Left lung (tissue), 10 donors: ENCODE measurements around the gene PCDHA3. TPM values are rescaled to one million over a fixed set of nuclear protein-coding genes. Genes with fewer than 3 reads are reported as not detected.
A peak's percentile ranks its signal among the peaks of the same experiment; 100 is the strongest.
"Not testable (repeated sequence)": the region's sequence is repeated elsewhere in the genome, so short reads cannot be mapped to it uniquely, and the experiment has no call there.

Experiments
- ATAC-seq: fragments of 200-7000 bp; cut with Tn5 transposase; one replicate; pipeline ENCODE4 v1.9.1; 2020; ENCODE audit warnings: moderate library complexity
- DNase-seq, 4 donors: peaks; one replicate each; pipeline ENCODE4 v3.0.0-alpha.2; 2013 to 2020
- H3K27ac ChIP-seq, 2 donors: fragments of 200-600 bp; sonication (generic) in 1 of 2; one replicate each; pipeline versions ENCODE4 v1.5.0 to v1.8.0; 2020 to 2021
- H3K27me3 ChIP-seq, 2 donors: fragments of 200-600 bp; sonication (generic) in 1 of 2; one replicate each; pipeline versions ENCODE4 v1.5.0 to v1.8.0; 2020 to 2021
- H3K36me3 ChIP-seq, 2 donors: fragments of 200-600 bp; sonication (generic) in 1 of 2; one replicate each; pipeline versions ENCODE4 v1.5.0 to v1.8.0; 2020 to 2021
- H3K4me1 ChIP-seq, 2 donors: fragments of 200-600 bp; one replicate each; pipeline ENCODE4 v1.8.0; 2021
- H3K4me3 ChIP-seq, 2 donors: fragments of 200-600 bp; sonication (generic) in 1 of 2; one replicate each; pipeline versions ENCODE4 v1.5.0 to v1.8.0; 2020 to 2021; ENCODE audit warnings: mild to moderate bottlenecking in 1 of 2
- H3K9me3 ChIP-seq, 2 donors: fragments of 200-600 bp; sonication (generic) in 1 of 2; one replicate each; pipeline versions ENCODE4 v1.5.0 to v1.8.0; 2020 to 2021
- CTCF ChIP-seq, 2 donors: fragments of 200-600 bp; sonication (generic) in 1 of 2; IDR thresholded peaks; one replicate each; pipeline versions ENCODE4 v1.5.0 to v1.8.0; 2021; ENCODE audit warnings: antibody characterized with exemption in 2 of 2
- intact Hi-C, 2 donors: fragments of 100-400 bp; cut with DNase I; formaldehyde crosslinking; loops; one replicate each; pipeline versions ENCODE4 v1.11.2 to v1.14.2; 2022
- polyA plus RNA-seq, 6 donors: library from polyadenylated mRNA; unstranded; fragments of 120-200 nt; gene quantifications; one replicate each; pipeline ENCODE4 v1.2.1, GENCODE V29; 2013; ENCODE audit not compliant: insufficient read length in 6 of 6
- total RNA-seq, 2 donors: library from RNA; stranded (reverse); fragmentation: NEBNext Ultra II Directional; extraction: Animal tissue kit (Norgen Biotek cat#: 25700); gene quantifications; one replicate each; pipeline ENCODE4 v1.2.1, GENCODE V29; 2021
- donor health status: DM: no; HTN: yes; CAD: no.
- donor health status: DM: no; HTN: no; CAD: no.

The PCDHA3 gene
- total and polyA plus RNA-seq, 8 donors: 0.21 to 0.73 (median 0.43) TPM

GRCh38 chr5:140835622-140836510 lies 35.0 kb downstream of the PCDHA3 start:
- DNase-seq (peak in 1 of 4 donors; percentile 75), ATAC-seq (no peak)
- H3K27me3 ChIP-seq: peaks cover 9 to 77% of the 10 kb centered on the region in 2 donors
- H3K9me3 ChIP-seq: peaks cover 0 to 23% of the 10 kb centered on the region in 2 donors
- intact Hi-C loops: no loop called here
- TF ChIP-seq CTCF (IDR thresholded peaks at IDR 0.05): no peak
- no peak overlapping the region for H3K27ac ChIP-seq
- H3K4me1 ChIP-seq: no peaks in the 10 kb centered on the region
- no peak overlapping the region for H3K4me3 ChIP-seq
- no peaks in the 10 kb centered on the region for H3K36me3 ChIP-seq

GRCh38 chr5:140840978-140841962 lies 40.4 kb downstream of the PCDHA3 start, which contains the start of gene PCDHA8:
Gene PCDHA8 (plus strand): TSS chr5:140841187. CDS start chr5:140841322, 135 bp downstream.
- intact Hi-C loops: no loop called here
- ATAC-seq (no peak), DNase-seq (no peak)
- Histone ChIP-seq H3K4me3 (no peak within 1 kb of the TSS), H3K4me1 (no peaks in the 10 kb centered on the region), H3K27ac (no peak within 1 kb of the TSS), H3K9me3 (peaks cover 0 to 20% of the 10 kb centered on the region in 2 donors), H3K27me3 (peaks cover 4 to 52% of the 10 kb centered on the region in 2 donors), H3K36me3 (no peaks in the 10 kb centered on the region)
- peak; percentile 13 to 14 for TF ChIP-seq CTCF (IDR thresholded peaks at IDR 0.05)

GRCh38 chr5:140842798-140843733 lies 42.2 kb downstream of the PCDHA3 start:
- Histone ChIP-seq H3K9me3 (peaks cover 0 to 17% of the 10 kb centered on the region in 2 donors), H3K27ac (no peak overlapping the region), H3K4me3 (no peak overlapping the region), H3K4me1 (no peaks in the 10 kb centered on the region), H3K27me3 (peaks cover 4 to 39% of the 10 kb centered on the region in 2 donors), H3K36me3 (no peaks in the 10 kb centered on the region)
- ATAC-seq (no peak), DNase-seq (peak in 1 of 4 donors; percentile 41)
- intact Hi-C loops: no loop called here
- no peak for TF ChIP-seq CTCF (IDR thresholded peaks at IDR 0.05)

DNA sequence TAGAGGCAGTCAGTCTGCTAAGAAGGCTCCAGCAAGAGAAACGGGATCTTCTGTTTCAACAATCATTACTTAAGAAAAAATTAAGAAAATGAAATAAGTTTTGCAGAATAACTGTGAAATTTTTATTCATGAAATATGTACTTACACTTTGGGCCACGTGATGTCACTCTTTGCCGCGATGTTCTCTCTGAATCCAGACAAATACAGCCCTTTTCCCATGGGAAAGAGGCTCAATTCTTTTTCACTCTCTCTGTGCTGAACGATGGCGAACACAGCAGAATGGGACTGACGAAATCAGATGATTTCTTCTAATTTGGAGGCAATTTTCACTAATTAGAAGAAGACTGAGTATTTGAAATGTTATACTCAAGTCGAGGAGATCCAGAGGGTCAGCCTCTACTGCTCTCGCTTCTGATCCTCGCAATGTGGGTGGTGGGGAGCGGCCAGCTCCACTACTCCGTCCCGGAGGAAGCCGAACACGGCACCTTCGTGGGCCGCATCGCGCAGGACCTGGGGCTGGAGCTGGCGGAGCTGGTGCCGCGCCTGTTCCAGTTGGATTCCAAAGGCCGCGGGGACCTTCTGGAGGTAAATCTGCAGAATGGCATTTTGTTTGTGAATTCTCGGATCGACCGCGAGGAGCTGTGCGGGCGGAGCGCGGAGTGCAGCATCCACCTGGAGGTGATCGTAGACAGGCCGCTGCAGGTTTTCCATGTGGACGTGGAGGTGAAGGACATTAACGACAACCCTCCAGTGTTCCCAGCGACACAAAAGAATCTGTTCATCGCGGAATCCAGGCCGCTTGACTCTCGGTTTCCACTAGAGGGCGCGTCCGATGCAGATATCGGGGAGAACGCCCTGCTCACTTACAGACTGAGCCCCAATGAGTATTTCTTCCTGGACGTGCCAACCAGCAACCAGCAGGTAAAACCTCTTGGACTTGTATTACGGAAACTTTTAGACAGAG lies 47.6 kb downstream of the PCDHA3 start, which contains the start of gene PCDHA9:
PCDHA9 (plus strand) TSS at position 244 of the 964 bp plus-strand sequence; CDS start at position 358, 114 bp downstream.
- H3K4me1 ChIP-seq, H3K4me3 ChIP-seq, DNase-seq, intact Hi-C loops, ATAC-seq, H3K27ac ChIP-seq, H3K36me3 ChIP-seq: not testable (repeated sequence)
- peaks cover 0 to 12% of the 10 kb centered on the region in 2 donors for H3K9me3 ChIP-seq
- peaks cover 0 to 26% of the 10 kb centered on the region in 2 donors for H3K27me3 ChIP-seq

GRCh38 chr5:140849831-140850634 lies 49.2 kb downstream of the PCDHA3 start:
- ATAC-seq, H3K4me1 ChIP-seq, H3K27ac ChIP-seq, H3K36me3 ChIP-seq, intact Hi-C loops, H3K4me3 ChIP-seq: not testable (repeated sequence)
- DNase-seq: peak in 1 of 4 donors; percentile 46
- H3K9me3 ChIP-seq: peaks cover 0 to 11% of the 10 kb centered on the region in 2 donors
- peaks cover 0 to 25% of the 10 kb centered on the region in 2 donors for H3K27me3 ChIP-seq
